ENCODE data around the gene ANKRD36B.
"Not testable (repeated sequence)": the region's sequence is repeated elsewhere in the genome, so short reads cannot be mapped to it uniquely, and the experiment has no call there.

GRCh38 chr2:97605109-97605508 lies 15.4 kb upstream of the ANKRD36B start:
- TF ChIP-seq CTCF (IDR thresholded peaks at IDR 0.05); EZH2 (IDR thresholded peaks at IDR 0.05; ENCODE audit: borderline replicate concordance, insufficient read depth, low read depth, low read length, poor library complexity, severe bottlenecking): not testable (repeated sequence)
